Measurements from ENCODE around the gene ITFG1. TPM values are rescaled to one million over a fixed set of nuclear protein-coding genes. Genes with fewer than 3 reads are reported as not detected.
A peak's percentile ranks its signal among the peaks of the same experiment; 100 is the strongest.

Gene ITFG1
- total and polyA plus RNA-seq, 2 of the 13 experiments (the other 11 are each of a cell fraction or from before 2014, with no cell fraction given): 74.5 to 150 TPM

DNA sequence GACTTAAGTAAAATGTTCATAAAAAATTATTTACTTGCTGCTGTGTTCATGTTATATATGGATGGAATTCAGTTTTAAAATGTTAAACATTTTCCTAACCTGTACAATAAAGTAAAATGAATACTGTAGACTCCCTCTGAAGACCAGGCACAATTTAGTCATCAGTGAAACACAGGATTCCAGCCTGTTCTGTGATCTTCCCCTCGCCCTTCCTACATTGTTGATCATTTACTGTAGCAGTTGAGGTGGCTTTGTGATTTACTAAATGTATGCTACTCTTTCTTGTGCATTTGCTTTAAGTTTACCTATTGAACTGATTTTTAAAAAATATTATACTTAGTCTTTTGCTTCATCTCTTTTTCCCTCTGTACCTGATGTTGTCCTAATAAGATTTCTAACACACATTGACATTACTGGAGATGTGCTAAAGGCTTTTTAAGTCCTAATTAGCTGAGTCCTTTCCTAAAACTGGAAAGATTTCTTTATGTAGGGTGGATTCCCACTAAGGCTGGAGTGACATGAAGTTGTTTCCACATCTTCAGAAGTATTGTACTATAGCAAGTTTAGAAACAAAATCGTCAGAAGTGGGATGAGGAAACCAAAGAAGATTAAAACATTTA, 38.3 kb upstream of the ITFG1 start (continued):
- TF ChIP-seq, protein P1, sequence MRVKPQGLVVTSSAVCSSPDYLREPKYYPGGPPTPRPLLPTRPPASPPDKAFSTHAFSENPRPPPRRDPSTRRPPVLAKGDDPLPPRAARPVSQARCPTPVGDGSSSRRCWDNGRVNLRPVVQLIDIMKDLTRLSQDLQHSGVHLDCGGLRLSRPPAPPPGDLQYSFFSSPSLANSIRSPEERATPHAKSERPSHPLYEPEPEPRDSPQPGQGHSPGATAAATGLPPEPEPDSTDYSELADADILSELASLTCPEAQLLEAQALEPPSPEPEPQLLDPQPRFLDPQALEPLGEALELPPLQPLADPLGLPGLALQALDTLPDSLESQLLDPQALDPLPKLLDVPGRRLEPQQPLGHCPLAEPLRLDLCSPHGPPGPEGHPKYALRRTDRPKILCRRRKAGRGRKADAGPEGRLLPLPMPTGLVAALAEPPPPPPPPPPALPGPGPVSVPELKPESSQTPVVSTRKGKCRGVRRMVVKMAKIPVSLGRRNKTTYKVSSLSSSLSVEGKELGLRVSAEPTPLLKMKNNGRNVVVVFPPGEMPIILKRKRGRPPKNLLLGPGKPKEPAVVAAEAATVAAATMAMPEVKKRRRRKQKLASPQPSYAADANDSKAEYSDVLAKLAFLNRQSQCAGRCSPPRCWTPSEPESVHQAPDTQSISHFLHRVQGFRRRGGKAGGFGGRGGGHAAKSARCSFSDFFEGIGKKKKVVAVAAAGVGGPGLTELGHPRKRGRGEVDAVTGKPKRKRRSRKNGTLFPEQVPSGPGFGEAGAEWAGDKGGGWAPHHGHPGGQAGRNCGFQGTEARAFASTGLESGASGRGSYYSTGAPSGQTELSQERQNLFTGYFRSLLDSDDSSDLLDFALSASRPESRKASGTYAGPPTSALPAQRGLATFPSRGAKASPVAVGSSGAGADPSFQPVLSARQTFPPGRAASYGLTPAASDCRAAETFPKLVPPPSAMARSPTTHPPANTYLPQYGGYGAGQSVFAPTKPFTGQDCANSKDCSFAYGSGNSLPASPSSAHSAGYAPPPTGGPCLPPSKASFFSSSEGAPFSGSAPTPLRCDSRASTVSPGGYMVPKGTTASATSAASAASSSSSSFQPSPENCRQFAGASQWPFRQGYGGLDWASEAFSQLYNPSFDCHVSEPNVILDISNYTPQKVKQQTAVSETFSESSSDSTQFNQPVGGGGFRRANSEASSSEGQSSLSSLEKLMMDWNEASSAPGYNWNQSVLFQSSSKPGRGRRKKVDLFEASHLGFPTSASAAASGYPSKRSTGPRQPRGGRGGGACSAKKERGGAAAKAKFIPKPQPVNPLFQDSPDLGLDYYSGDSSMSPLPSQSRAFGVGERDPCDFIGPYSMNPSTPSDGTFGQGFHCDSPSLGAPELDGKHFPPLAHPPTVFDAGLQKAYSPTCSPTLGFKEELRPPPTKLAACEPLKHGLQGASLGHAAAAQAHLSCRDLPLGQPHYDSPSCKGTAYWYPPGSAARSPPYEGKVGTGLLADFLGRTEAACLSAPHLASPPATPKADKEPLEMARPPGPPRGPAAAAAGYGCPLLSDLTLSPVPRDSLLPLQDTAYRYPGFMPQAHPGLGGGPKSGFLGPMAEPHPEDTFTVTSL (CRISPR knock-in tag; IDR thresholded peaks at IDR 0.05; ENCODE audit: borderline replicate concordance): no peak
- TF ChIP-seq ZNF20 (CRISPR knock-in tag; IDR thresholded peaks at IDR 0.05) (no peak), ZNF589 (CRISPR knock-in tag; conservative IDR thresholded peaks at IDR 0.05) (no peak), HHEX (CRISPR knock-in tag; IDR thresholded peaks at IDR 0.05) (no peak), NR2F6 (IDR thresholded peaks at IDR 0.05) (no peak), NR2F6 (CRISPR knock-in tag; IDR thresholded peaks at IDR 0.05) (no peak), ZBTB1 (CRISPR knock-in tag; IDR thresholded peaks at IDR 0.05; ENCODE audit: borderline replicate concordance) (no peak), TEAD3 (CRISPR knock-in tag; optimal IDR thresholded peaks at IDR 0.05; ENCODE audit: borderline replicate concordance) (peak; percentile 34), PPARG (CRISPR knock-in tag; conservative IDR thresholded peaks at IDR 0.05) (0 out of 2 replicates have a peak, but pooled peaks have one; percentile 8), SNRNP70 (IDR thresholded peaks at IDR 0.05; ENCODE audit: low read depth, low read length) (no peak)
- TF ChIP-seq, protein P2, sequence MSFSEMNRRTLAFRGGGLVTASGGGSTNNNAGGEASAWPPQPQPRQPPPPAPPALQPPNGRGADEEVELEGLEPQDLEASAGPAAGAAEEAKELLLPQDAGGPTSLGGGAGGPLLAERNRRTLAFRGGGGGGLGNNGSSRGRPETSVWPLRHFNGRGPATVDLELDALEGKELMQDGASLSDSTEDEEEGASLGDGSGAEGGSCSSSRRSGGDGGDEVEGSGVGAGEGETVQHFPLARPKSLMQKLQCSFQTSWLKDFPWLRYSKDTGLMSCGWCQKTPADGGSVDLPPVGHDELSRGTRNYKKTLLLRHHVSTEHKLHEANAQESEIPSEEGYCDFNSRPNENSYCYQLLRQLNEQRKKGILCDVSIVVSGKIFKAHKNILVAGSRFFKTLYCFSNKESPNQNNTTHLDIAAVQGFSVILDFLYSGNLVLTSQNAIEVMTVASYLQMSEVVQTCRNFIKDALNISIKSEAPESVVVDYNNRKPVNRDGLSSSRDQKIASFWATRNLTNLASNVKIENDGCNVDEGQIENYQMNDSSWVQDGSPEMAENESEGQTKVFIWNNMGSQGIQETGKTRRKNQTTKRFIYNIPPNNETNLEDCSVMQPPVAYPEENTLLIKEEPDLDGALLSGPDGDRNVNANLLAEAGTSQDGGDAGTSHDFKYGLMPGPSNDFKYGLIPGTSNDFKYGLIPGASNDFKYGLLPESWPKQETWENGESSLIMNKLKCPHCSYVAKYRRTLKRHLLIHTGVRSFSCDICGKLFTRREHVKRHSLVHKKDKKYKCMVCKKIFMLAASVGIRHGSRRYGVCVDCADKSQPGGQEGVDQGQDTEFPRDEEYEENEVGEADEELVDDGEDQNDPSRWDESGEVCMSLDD (CRISPR knock-in tag; IDR thresholded peaks at IDR 0.05; ENCODE audit: borderline replicate concordance): no peak
- TF ChIP-seq, protein P3, sequence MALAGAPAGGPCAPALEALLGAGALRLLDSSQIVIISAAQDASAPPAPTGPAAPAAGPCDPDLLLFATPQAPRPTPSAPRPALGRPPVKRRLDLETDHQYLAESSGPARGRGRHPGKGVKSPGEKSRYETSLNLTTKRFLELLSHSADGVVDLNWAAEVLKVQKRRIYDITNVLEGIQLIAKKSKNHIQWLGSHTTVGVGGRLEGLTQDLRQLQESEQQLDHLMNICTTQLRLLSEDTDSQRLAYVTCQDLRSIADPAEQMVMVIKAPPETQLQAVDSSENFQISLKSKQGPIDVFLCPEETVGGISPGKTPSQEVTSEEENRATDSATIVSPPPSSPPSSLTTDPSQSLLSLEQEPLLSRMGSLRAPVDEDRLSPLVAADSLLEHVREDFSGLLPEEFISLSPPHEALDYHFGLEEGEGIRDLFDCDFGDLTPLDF (CRISPR knock-in tag; IDR thresholded peaks at IDR 0.05): no peak
- TF ChIP-seq, protein P4, sequence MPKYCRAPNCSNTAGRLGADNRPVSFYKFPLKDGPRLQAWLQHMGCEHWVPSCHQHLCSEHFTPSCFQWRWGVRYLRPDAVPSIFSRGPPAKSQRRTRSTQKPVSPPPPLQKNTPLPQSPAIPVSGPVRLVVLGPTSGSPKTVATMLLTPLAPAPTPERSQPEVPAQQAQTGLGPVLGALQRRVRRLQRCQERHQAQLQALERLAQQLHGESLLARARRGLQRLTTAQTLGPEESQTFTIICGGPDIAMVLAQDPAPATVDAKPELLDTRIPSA (CRISPR knock-in tag; IDR thresholded peaks at IDR 0.05; ENCODE audit: borderline replicate concordance): no peak
- TF ChIP-seq, protein P5, sequence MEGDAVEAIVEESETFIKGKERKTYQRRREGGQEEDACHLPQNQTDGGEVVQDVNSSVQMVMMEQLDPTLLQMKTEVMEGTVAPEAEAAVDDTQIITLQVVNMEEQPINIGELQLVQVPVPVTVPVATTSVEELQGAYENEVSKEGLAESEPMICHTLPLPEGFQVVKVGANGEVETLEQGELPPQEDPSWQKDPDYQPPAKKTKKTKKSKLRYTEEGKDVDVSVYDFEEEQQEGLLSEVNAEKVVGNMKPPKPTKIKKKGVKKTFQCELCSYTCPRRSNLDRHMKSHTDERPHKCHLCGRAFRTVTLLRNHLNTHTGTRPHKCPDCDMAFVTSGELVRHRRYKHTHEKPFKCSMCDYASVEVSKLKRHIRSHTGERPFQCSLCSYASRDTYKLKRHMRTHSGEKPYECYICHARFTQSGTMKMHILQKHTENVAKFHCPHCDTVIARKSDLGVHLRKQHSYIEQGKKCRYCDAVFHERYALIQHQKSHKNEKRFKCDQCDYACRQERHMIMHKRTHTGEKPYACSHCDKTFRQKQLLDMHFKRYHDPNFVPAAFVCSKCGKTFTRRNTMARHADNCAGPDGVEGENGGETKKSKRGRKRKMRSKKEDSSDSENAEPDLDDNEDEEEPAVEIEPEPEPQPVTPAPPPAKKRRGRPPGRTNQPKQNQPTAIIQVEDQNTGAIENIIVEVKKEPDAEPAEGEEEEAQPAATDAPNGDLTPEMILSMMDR (CRISPR knock-in tag; IDR thresholded peaks at IDR 0.05): no peak
- TF ChIP-seq, protein P6, sequence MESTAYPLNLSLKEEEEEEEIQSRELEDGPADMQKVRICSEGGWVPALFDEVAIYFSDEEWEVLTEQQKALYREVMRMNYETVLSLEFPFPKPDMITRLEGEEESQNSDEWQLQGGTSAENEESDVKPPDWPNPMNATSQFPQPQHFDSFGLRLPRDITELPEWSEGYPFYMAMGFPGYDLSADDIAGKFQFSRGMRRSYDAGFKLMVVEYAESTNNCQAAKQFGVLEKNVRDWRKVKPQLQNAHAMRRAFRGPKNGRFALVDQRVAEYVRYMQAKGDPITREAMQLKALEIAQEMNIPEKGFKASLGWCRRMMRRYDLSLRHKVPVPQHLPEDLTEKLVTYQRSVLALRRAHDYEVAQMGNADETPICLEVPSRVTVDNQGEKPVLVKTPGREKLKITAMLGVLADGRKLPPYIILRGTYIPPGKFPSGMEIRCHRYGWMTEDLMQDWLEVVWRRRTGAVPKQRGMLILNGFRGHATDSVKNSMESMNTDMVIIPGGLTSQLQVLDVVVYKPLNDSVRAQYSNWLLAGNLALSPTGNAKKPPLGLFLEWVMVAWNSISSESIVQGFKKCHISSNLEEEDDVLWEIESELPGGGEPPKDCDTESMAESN (CRISPR knock-in tag; conservative IDR thresholded peaks at IDR 0.05): no peak

All from HepG2 (cell line).